ENCODE data around the gene INTU. TPM values are rescaled to one million over a fixed set of nuclear protein-coding genes. Genes with fewer than 3 reads are reported as not detected.

Gene INTU
- total and polyA plus RNA-seq, 9 of the 15 experiments (the other 6 are each of a cell fraction or from before 2014, with no cell fraction given) = 1.5 to 8.9 (median 3.9) TPM

- 33% methylated on average over 4 of the region's 4 CpGs for WGBS (ENCODE audit: insufficient coverage, low coverage, missing lambda C conversion rate)
- FAIRE-seq (no peak), ATAC-seq (no peak), DNase-seq (ENCODE audit: extremely low read depth in 1 of 4, low spot score in 3 of 4) (no peak)
- Histone ChIP-seq H3K79me2 (ENCODE audit: control insufficient read depth, insufficient read depth, low read length) (no peaks in the 10 kb centered on the region), H3K4me1 (replicated peaks in 1 of 2; ENCODE audit: control insufficient read depth in 2 of 2, insufficient read depth in 2 of 2, low read length in 2 of 2) (no peaks in the 10 kb centered on the region), H3K27ac (ENCODE audit: extremely low read depth, low read depth, low read length) (no peak overlapping the region), H4K20me1 (replicated peaks; ENCODE audit: control insufficient read depth, insufficient read depth, low read length) (no peaks in the 10 kb centered on the region), H3K27me3 (ENCODE audit: control insufficient read depth in 2 of 2, insufficient read depth in 2 of 2, low read length in 2 of 2) (no peaks in the 10 kb centered on the region), H3K36me3 (ENCODE audit: control insufficient read depth, insufficient read depth, low read length) (no peaks in the 10 kb centered on the region), H3K4me2 (ENCODE audit: insufficient read depth, low read length) (no peak overlapping the region), H3K4me3 (no peak overlapping the region), H3K9me3 (replicated peaks; ENCODE audit: control insufficient read depth, insufficient read depth, low read depth, low read length) (peaks cover 5% of the 10 kb centered on the region; the same call in 1 of the 2 replicates), H2AFZ (ENCODE audit: low read depth, low read length) (no peak overlapping the region), H3K9me1 (ENCODE audit: control insufficient read depth, insufficient read depth, low read length) (no peaks in the 10 kb centered on the region), H3K9ac (ENCODE audit: insufficient read depth in 1 of 2, low read depth in 2 of 2, low read length in 2 of 2) (no peak overlapping the region)
- BruUV-seq (replicated peaks) = no TSS peak
- in situ Hi-C loops (cut with MboI) = no loop called here
- intact Hi-C loops (cut with micrococcal nuclease) = no loop called here
- POLR2A ChIA-PET = no interaction called here
- TF ChIP-seq, protein P1, sequence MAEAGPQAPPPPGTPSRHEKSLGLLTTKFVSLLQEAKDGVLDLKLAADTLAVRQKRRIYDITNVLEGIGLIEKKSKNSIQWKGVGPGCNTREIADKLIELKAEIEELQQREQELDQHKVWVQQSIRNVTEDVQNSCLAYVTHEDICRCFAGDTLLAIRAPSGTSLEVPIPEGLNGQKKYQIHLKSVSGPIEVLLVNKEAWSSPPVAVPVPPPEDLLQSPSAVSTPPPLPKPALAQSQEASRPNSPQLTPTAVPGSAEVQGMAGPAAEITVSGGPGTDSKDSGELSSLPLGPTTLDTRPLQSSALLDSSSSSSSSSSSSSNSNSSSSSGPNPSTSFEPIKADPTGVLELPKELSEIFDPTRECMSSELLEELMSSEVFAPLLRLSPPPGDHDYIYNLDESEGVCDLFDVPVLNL (CRISPR knock-in tag; IDR thresholded peaks at IDR 0.05; ENCODE audit: low read depth) = no peak
- TF ChIP-seq RFX1 (IDR thresholded peaks at IDR 0.05) (no peak), ZNF76 (CRISPR knock-in tag; IDR thresholded peaks at IDR 0.05; ENCODE audit: borderline replicate concordance) (no peak), CREM (IDR thresholded peaks at IDR 0.05; ENCODE audit: low read depth) (no peak), SMARCA5 (IDR thresholded peaks at IDR 0.05) (no peak)
- CTCF ChIA-PET (ENCODE audit: low intra/inter-chr PET ratio) = no interaction called here
These were observed 115.1 kb downstream of the INTU start for GRCh38 chr4:127747883-127748282.

DNA sequence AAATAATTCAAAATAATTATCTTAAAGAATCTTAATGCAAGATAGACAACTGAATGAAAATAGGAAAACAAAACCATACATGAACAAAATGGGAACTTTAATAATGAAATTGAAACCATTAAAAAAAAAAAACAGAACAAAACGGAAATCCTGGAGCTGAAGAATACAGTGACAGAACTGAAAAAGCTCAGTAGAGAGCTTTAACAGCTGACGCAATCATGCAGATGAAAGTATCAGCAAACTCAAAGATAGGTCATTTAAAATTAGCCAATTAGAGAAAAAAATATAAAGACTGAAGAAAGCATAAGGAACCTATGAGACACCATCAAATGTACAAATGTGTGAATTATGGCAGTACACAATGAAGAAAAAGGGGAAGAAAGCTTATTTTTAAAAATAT, 116.2 kb downstream of the INTU start:
- no peaks in the 10 kb centered on the region for H3K79me2 ChIP-seq (ENCODE audit: control insufficient read depth, insufficient read depth, low read length)
- H2AFZ ChIP-seq (ENCODE audit: low read depth, low read length) = no peak overlapping the region
- FAIRE-seq = no peak
- no peaks in the 10 kb centered on the region for H4K20me1 ChIP-seq (replicated peaks; ENCODE audit: control insufficient read depth, insufficient read depth, low read length)
- in situ Hi-C loops (cut with MboI) = no loop called here
- no peak for DNase-seq (ENCODE audit: extremely low read depth in 1 of 4, low spot score in 3 of 4)
- H3K9me3 ChIP-seq (replicated peaks; ENCODE audit: control insufficient read depth, insufficient read depth, low read depth, low read length) = peaks cover 5% of the 10 kb centered on the region; the same call in 1 of the 2 replicates
- no peak overlapping the region for H3K4me2 ChIP-seq (ENCODE audit: insufficient read depth, low read length)
- WGBS (ENCODE audit: insufficient coverage, low coverage, missing lambda C conversion rate) = 41% methylated on average over 2 of the region's 2 CpGs
- BruUV-seq (replicated peaks) = no TSS peak
- no peaks in the 10 kb centered on the region for H3K27me3 ChIP-seq (ENCODE audit: control insufficient read depth in 2 of 2, insufficient read depth in 2 of 2, low read length in 2 of 2)
- H3K4me1 ChIP-seq (replicated peaks in 1 of 2; ENCODE audit: control insufficient read depth in 2 of 2, insufficient read depth in 2 of 2, low read length in 2 of 2) = no peaks in the 10 kb centered on the region
- no peak overlapping the region for H3K9ac ChIP-seq (ENCODE audit: insufficient read depth in 1 of 2, low read depth in 2 of 2, low read length in 2 of 2)
- CTCF ChIA-PET (ENCODE audit: low intra/inter-chr PET ratio) = no interaction called here
- H3K27ac ChIP-seq (ENCODE audit: extremely low read depth, low read depth, low read length) = no peak overlapping the region
- no peaks in the 10 kb centered on the region for H3K9me1 ChIP-seq (ENCODE audit: control insufficient read depth, insufficient read depth, low read length)
- intact Hi-C loops (cut with micrococcal nuclease) = no loop called here
- H3K4me3 ChIP-seq = no peak overlapping the region
- no peaks in the 10 kb centered on the region for H3K36me3 ChIP-seq (ENCODE audit: control insufficient read depth, insufficient read depth, low read length)
- ATAC-seq = no peak
- POLR2A ChIA-PET = interaction anchor here (0.6 kb wide), 1 partner anchor 34 kb away, joined by 3 read pairs; no protein-coding TSS in a partner anchor
- TF ChIP-seq, protein P2, sequence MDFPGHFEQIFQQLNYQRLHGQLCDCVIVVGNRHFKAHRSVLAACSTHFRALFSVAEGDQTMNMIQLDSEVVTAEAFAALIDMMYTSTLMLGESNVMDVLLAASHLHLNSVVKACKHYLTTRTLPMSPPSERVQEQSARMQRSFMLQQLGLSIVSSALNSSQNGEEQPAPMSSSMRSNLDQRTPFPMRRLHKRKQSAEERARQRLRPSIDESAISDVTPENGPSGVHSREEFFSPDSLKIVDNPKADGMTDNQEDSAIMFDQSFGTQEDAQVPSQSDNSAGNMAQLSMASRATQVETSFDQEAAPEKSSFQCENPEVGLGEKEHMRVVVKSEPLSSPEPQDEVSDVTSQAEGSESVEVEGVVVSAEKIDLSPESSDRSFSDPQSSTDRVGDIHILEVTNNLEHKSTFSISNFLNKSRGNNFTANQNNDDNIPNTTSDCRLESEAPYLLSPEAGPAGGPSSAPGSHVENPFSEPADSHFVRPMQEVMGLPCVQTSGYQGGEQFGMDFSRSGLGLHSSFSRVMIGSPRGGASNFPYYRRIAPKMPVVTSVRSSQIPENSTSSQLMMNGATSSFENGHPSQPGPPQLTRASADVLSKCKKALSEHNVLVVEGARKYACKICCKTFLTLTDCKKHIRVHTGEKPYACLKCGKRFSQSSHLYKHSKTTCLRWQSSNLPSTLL (IDR thresholded peaks at IDR 0.05) = no peak
- TF ChIP-seq ZFX (CRISPR knock-in tag; IDR thresholded peaks at IDR 0.05) (no peak), HDAC6 (IDR thresholded peaks at IDR 0.05; ENCODE audit: low read depth, low read length) (no peak), TAF1 (IDR thresholded peaks at IDR 0.05; ENCODE audit: control insufficient read depth, extremely low read depth, insufficient read depth, low read length, severe bottlenecking) (no peak), BRF2 (IDR thresholded peaks at IDR 0.05; ENCODE audit: borderline replicate concordance, insufficient read depth, insufficient read length) (no peak), PML (IDR thresholded peaks at IDR 0.05; ENCODE audit: low read length) (no peak)
- TF ChIP-seq, protein P3, sequence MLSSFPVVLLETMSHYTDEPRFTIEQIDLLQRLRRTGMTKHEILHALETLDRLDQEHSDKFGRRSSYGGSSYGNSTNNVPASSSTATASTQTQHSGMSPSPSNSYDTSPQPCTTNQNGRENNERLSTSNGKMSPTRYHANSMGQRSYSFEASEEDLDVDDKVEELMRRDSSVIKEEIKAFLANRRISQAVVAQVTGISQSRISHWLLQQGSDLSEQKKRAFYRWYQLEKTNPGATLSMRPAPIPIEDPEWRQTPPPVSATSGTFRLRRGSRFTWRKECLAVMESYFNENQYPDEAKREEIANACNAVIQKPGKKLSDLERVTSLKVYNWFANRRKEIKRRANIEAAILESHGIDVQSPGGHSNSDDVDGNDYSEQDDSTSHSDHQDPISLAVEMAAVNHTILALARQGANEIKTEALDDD (IDR thresholded peaks at IDR 0.05) = no peak
